CD4-positive, alpha-beta T cell (primary cell): Measurements from ENCODE around the gene CDKAL1. TPM values are rescaled to one million over a fixed set of nuclear protein-coding genes. Genes with fewer than 3 reads are reported as not detected.

Source experiments
- ATAC-seq: fragments of 200-7000 bp; cut with Tn5 transposase; one replicate; pipeline ENCODE4 v1.10.0; 2022; ENCODE audit warnings: mild to moderate bottlenecking; ENCODE audit not compliant: poor library complexity
- CTCF ChIA-PET: fragments of 350-600 bp; sonication (Branson Sonifier 250); formaldehyde crosslinking; loops from one replicate; lab custom pipeline; 2021; ENCODE audit warnings: antibody characterized with exemption, inconsistent platforms; lab: Charles Lee
- POLR2A ChIA-PET: fragments of 350-600 bp; sonication (Branson Sonifier 250); formaldehyde crosslinking; loops from one replicate; lab custom pipeline; 2021; ENCODE audit warnings: antibody characterized with exemption, inconsistent platforms; lab: Charles Lee
- DNase-seq, 14 experiments: peaks; one replicate each; pipeline ENCODE4 v3.0.0-alpha.2; 2013 to 2020; ENCODE audit warnings: mixed read lengths in 2 of 14
- H3K27ac ChIP-seq, 2 donors: one replicate each; pipeline versions ENCODE4 v1.5.1 to v1.7.0; 2013; ENCODE audit warnings: low read length in 2 of 2, low read depth in 1 of 2, mild to moderate bottlenecking in 1 of 2
- H3K27me3 ChIP-seq, 2 experiments: 1 replicate in 1 of 2; 2 replicates in 1 of 2; pipeline versions ENCODE4 v1.6.1 to v1.7.0; 2013; ENCODE audit warnings: low read length in 2 of 2, control low read depth in 1 of 2, mild to moderate bottlenecking in 1 of 2, moderate library complexity in 1 of 2; ENCODE audit not compliant: insufficient read depth in 2 of 2, control insufficient read depth in 1 of 2
- H3K36me3 ChIP-seq: one replicate; pipeline ENCODE4 v1.6.1; 2013; ENCODE audit warnings: low read length, control low read depth; ENCODE audit not compliant: insufficient read depth
- H3K4me1 ChIP-seq: one replicate; pipeline ENCODE4 v1.6.1; 2013; ENCODE audit warnings: low read length, control low read depth; ENCODE audit not compliant: insufficient read depth
- H3K4me3 ChIP-seq: one replicate; pipeline ENCODE4 v1.5.1; 2013; ENCODE audit warnings: mild to moderate bottlenecking, low read length, moderate library complexity
- H3K9me3 ChIP-seq, 2 experiments: 1 replicate in 1 of 2; 2 replicates in 1 of 2; pipeline versions ENCODE4 v1.6.1 to v1.7.0; 2013; ENCODE audit warnings: low read length in 2 of 2, mild to moderate bottlenecking in 2 of 2, control low read depth in 1 of 2, moderate library complexity in 1 of 2; ENCODE audit not compliant: control insufficient read depth in 1 of 2, insufficient read depth in 1 of 2
- H3K27ac Mint-ChIP-seq: one replicate; pipeline ENCODE4 v1.8.0; 2020; ENCODE audit warnings: mixed read lengths
- H3K27me3 Mint-ChIP-seq: one replicate; pipeline ENCODE4 v1.8.0; 2021; ENCODE audit warnings: mixed read lengths
- H3K36me3 Mint-ChIP-seq: one replicate; pipeline ENCODE4 v1.8.0; 2021; ENCODE audit warnings: low read depth, mixed read lengths
- H3K4me1 Mint-ChIP-seq: one replicate; pipeline ENCODE4 v1.8.0; 2021; ENCODE audit warnings: low read depth, mixed read lengths
- H3K4me3 Mint-ChIP-seq: one replicate; pipeline ENCODE4 v1.8.0; 2020; ENCODE audit warnings: mild to moderate bottlenecking, mixed read lengths
- H3K9me3 Mint-ChIP-seq: one replicate; pipeline ENCODE4 v1.8.0; 2020; ENCODE audit warnings: mixed read lengths
- CTCF ChIP-seq: fragments of 200-600 bp; IDR thresholded peaks from one replicate; pipeline ENCODE4 v1.8.0; 2022; ENCODE audit warnings: antibody characterized with exemption, mild to moderate bottlenecking
- intact Hi-C, 2 experiments: fragments of 100-400 bp; cut with DNase I in 1 of 2; cut with micrococcal nuclease in 1 of 2; formaldehyde crosslinking; loops; one replicate each; pipeline versions ENCODE4 v1.15.1 to v1.9.0; 2023 to 2025; cut with DNase I, micrococcal nuclease
- total RNA-seq, 174 experiments: library from RNA in 2 of 174; stranded (reverse) in 2 of 174; gene quantifications; one replicate each; pipeline ENCODE4 v1.2.3 and lab custom pipeline; 2021 to 2026

The CDKAL1 gene
- total RNA-seq, 2 experiments from 2014 or later = 21.3 to 23.9 TPM

DNA sequence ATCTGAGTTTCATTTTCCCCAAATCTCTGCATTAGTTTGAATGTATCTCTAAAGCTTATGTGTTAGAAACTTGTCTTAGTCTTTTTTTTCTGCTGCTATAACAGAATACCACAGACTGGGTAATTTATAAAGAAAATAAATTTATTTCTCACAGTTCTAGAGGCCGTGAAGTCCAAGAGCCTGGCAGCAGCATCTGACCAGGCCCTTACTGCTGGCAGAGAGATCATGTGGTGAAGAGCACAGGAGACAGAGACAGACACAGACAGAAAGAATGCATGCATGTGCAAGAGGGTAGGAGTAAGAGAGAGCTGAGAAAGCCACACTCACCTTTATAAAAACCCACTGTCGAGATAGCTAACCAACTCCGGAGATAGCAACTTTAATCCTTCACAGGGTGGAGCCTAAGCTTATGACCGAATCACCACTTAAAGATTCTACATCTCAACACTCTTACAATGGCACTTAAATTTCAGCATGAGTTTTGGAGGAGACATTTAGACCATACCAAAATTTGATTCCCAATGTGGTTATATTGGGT lies 646.6 kb downstream of the CDKAL1 start:
- no peaks in the 10 kb centered on the region for H3K4me1 ChIP-seq
- CTCF ChIA-PET = no interaction called here
- no peak for DNase-seq
- no peaks in the 10 kb centered on the region for H3K27me3 ChIP-seq
- Mint-ChIP-seq H3K27ac (no peak overlapping the region), H3K36me3 (peaks cover 32% of the 10 kb centered on the region), H3K4me3 (no peak overlapping the region), H3K9me3 (peaks cover 3% of the 10 kb centered on the region), H3K4me1 (no peaks in the 10 kb centered on the region), H3K27me3 (no peaks in the 10 kb centered on the region)
- intact Hi-C loops = no loop called here
- no peak for ATAC-seq
- POLR2A ChIA-PET = no interaction called here
- H3K4me3 ChIP-seq = no peak overlapping the region
- TF ChIP-seq CTCF = no peak
- peaks cover 3% of the 10 kb centered on the region for H3K36me3 ChIP-seq
- no peak overlapping the region for H3K27ac ChIP-seq
- peaks cover 4 to 6% of the 10 kb centered on the region in 2 experiments for H3K9me3 ChIP-seq

- no peak overlapping the region for H3K27ac ChIP-seq
- no peak overlapping the region for H3K27ac Mint-ChIP-seq
- H3K4me1 ChIP-seq = no peaks in the 10 kb centered on the region
- ChIA-PET POLR2A (no interaction called here), CTCF (no interaction called here)
- no peak overlapping the region for H3K4me3 Mint-ChIP-seq
- H3K4me1 Mint-ChIP-seq = no peaks in the 10 kb centered on the region
- H3K27me3 ChIP-seq = no peaks in the 10 kb centered on the region
- DNase-seq (no peak), ATAC-seq (no peak)
- H3K9me3 Mint-ChIP-seq = peaks cover 3% of the 10 kb centered on the region
- no peak overlapping the region for H3K4me3 ChIP-seq
- intact Hi-C loops = no loop called here
- H3K9me3 ChIP-seq = peaks cover 4% of the 10 kb centered on the region in 2 experiments
- H3K36me3 Mint-ChIP-seq = peaks cover 27% of the 10 kb centered on the region
- H3K36me3 ChIP-seq = peaks cover 3% of the 10 kb centered on the region
- H3K27me3 Mint-ChIP-seq = no peaks in the 10 kb centered on the region
- TF ChIP-seq CTCF = no peak
Measured at GRCh38 chr6:21181866-21182265, 647.6 kb downstream of the CDKAL1 start.

- Histone ChIP-seq H3K9me3 (peaks cover 3 to 4% of the 10 kb centered on the region in 2 experiments), H3K4me1 (no peaks in the 10 kb centered on the region), H3K36me3 (peaks cover 3% of the 10 kb centered on the region), H3K27me3 (no peaks in the 10 kb centered on the region), H3K4me3 (no peak overlapping the region), H3K27ac (no peak overlapping the region)
- peaks cover 27% of the 10 kb centered on the region for H3K36me3 Mint-ChIP-seq
- H3K4me1 Mint-ChIP-seq = no peaks in the 10 kb centered on the region
- peaks cover 3% of the 10 kb centered on the region for H3K9me3 Mint-ChIP-seq
- TF ChIP-seq CTCF = no peak
- no peak overlapping the region for H3K4me3 Mint-ChIP-seq
- H3K27me3 Mint-ChIP-seq = no peaks in the 10 kb centered on the region
- ATAC-seq = no peak
- POLR2A ChIA-PET = no interaction called here
- no peak overlapping the region for H3K27ac Mint-ChIP-seq
- CTCF ChIA-PET = interaction anchor here (1.1 kb wide), 1 partner anchor 9 kb away, joined by 4 read pairs; no protein-coding TSS in a partner anchor
- no peak for DNase-seq
- intact Hi-C loops = no loop called here
Measured at GRCh38 chr6:21182589-21182988, 648.3 kb downstream of the CDKAL1 start.
